ENCODE results near the gene ATG9A. TPM values are rescaled to one million over a fixed set of nuclear protein-coding genes. Genes with fewer than 3 reads are reported as not detected.

The ATG9A gene
- total RNA-seq, 1 experiment from 2014 or later = 52.1 TPM

GRCh38 chr2:219206328-219207133 is 22.9 kb downstream of the ATG9A start, which contains the start of gene ZFAND2B:
Gene ZFAND2B, plus strand, starts transcription at chr2:219206782. Its CDS starts 206 bp downstream, at chr2:219206988.
- ChIA-PET CTCF (interaction anchor here (0.6 to 1.4 kb wide), 5 partner anchors 25 to 88 kb away, joined by 3 to 4 read pairs (median 3); no protein-coding TSS in a partner anchor), POLR2A (interaction anchor here (0.6 to 4.5 kb wide), 26 partner anchors 9 to 921 kb away, joined by 3 to 64 read pairs (median 5); partner anchors contain the start of genes ABCB6, ANKZF1, ATG9A and CHPF)
- peak within 1 kb of the TSS; percentile 94 for H3K27ac Mint-ChIP-seq (ENCODE audit: low read depth, unreplicated experiment)
- intact Hi-C loops (cut with micrococcal nuclease) = loop anchor here (1.0 kb wide), 1 partner anchor 46 kb away; the partner anchor contains the start of gene NHEJ1
- H3K9me3 Mint-ChIP-seq (ENCODE audit: unreplicated experiment) = no peaks in the 10 kb centered on the region
- H3K36me3 Mint-ChIP-seq (ENCODE audit: insufficient read depth, unreplicated experiment) = peaks cover 34% of the 10 kb centered on the region
- no peak for TF ChIP-seq CTCF (IDR thresholded peaks at IDR 0.05; ENCODE audit: unreplicated experiment)
- DNase-seq (ENCODE audit: unreplicated experiment) = peak; percentile 93
- BruUV-seq (replicated peaks) = TSS peak; percentile 69
- no peaks in the 10 kb centered on the region for H3K27me3 Mint-ChIP-seq (ENCODE audit: insufficient read depth, unreplicated experiment)
- peaks cover 15% of the 10 kb centered on the region for H3K4me1 Mint-ChIP-seq (ENCODE audit: insufficient read depth, unreplicated experiment)
- H3K4me3 Mint-ChIP-seq (ENCODE audit: unreplicated experiment) = peak within 1 kb of the TSS; percentile 88

GRCh38 chr2:219205981-219206327 is 23.5 kb downstream of the ATG9A start:
- Mint-ChIP-seq H3K4me1 (ENCODE audit: insufficient read depth, unreplicated experiment) (peaks cover 15% of the 10 kb centered on the region), H3K4me3 (ENCODE audit: unreplicated experiment) (peak overlapping the region; percentile 88), H3K36me3 (ENCODE audit: insufficient read depth, unreplicated experiment) (peaks cover 28% of the 10 kb centered on the region), H3K27ac (ENCODE audit: low read depth, unreplicated experiment) (peak overlapping the region; percentile 94), H3K27me3 (ENCODE audit: insufficient read depth, unreplicated experiment) (no peaks in the 10 kb centered on the region), H3K9me3 (ENCODE audit: unreplicated experiment) (no peaks in the 10 kb centered on the region)
- intact Hi-C loops (cut with micrococcal nuclease) = loop anchor here (1.0 kb wide), 1 partner anchor 46 kb away; the partner anchor contains the start of gene NHEJ1
- DNase-seq (ENCODE audit: unreplicated experiment) = no peak
- no peak for TF ChIP-seq CTCF (IDR thresholded peaks at IDR 0.05; ENCODE audit: unreplicated experiment)
- BruUV-seq (replicated peaks) = no TSS peak
- ChIA-PET POLR2A (interaction anchor here (0.5 to 4.5 kb wide), 24 partner anchors 9 to 921 kb away, joined by 3 to 64 read pairs (median 6); partner anchors contain the start of genes ABCB6, ANKZF1, ATG9A and CNPPD1), CTCF (interaction anchor here (0.6 to 1.4 kb wide), 5 partner anchors 25 to 89 kb away, joined by 3 to 4 read pairs (median 3); no protein-coding TSS in a partner anchor)

GRCh38 chr2:219205165-219205538 is 24.3 kb downstream of the ATG9A start:
- Mint-ChIP-seq H3K9me3 (ENCODE audit: unreplicated experiment) (no peaks in the 10 kb centered on the region), H3K4me3 (ENCODE audit: unreplicated experiment) (peak overlapping the region; percentile 88), H3K27ac (ENCODE audit: low read depth, unreplicated experiment) (no peak overlapping the region), H3K4me1 (ENCODE audit: insufficient read depth, unreplicated experiment) (peaks cover 15% of the 10 kb centered on the region), H3K36me3 (ENCODE audit: insufficient read depth, unreplicated experiment) (peaks cover 20% of the 10 kb centered on the region), H3K27me3 (ENCODE audit: insufficient read depth, unreplicated experiment) (no peaks in the 10 kb centered on the region)
- no peak for DNase-seq (ENCODE audit: unreplicated experiment)
- POLR2A ChIA-PET = interaction anchor here (2.2 to 4.3 kb wide), 3 partner anchors 25 to 40 kb away, joined by 10 to 64 read pairs (median 28); partner anchors contain the start of genes ANKZF1, ATG9A, CNPPD1 and GLB1L
- no TSS peak for BruUV-seq (replicated peaks)
- intact Hi-C loops (cut with micrococcal nuclease) = no loop called here
- CTCF ChIA-PET = no interaction called here
- no peak for TF ChIP-seq CTCF (IDR thresholded peaks at IDR 0.05; ENCODE audit: unreplicated experiment)

All from MCF 10A (cell line).